CD4-positive, alpha-beta memory T cell (primary cell): Measurements from ENCODE around the gene NDUFA5. TPM values are rescaled to one million over a fixed set of nuclear protein-coding genes. Genes with fewer than 3 reads are reported as not detected.
A peak's percentile ranks its signal among the peaks of the same experiment; 100 is the strongest.
"Not testable (repeated sequence)": the region's sequence is repeated elsewhere in the genome, so short reads cannot be mapped to it uniquely, and the experiment has no call there.

Experiments
- CTCF ChIA-PET: fragments of 350-600 bp; sonication (Branson Sonifier 250); formaldehyde crosslinking; loops from one replicate; lab custom pipeline; 2021; ENCODE audit warnings: inconsistent platforms; ENCODE audit not compliant: partially characterized antibody; lab: Charles Lee
- POLR2A ChIA-PET: fragments of 350-600 bp; sonication (Branson Sonifier 250); formaldehyde crosslinking; loops from one replicate; lab custom pipeline; 2021; ENCODE audit not compliant: partially characterized antibody; lab: Charles Lee
- DNase-seq, 5 donors: peaks; one replicate each; pipeline versions ENCODE4 v3.0.0 to v3.0.0-alpha.2; 2020 to 2022; ENCODE audit warnings: mixed read lengths in 1 of 5
- H3K27ac ChIP-seq: one replicate; pipeline ENCODE4 v1.7.0; 2013; ENCODE audit warnings: low read depth, low read length
- H3K27me3 ChIP-seq: 2 replicates; pipeline ENCODE4 v1.7.0; 2013; ENCODE audit warnings: mild to moderate bottlenecking, low read length, moderate library complexity; ENCODE audit not compliant: insufficient read depth
- H3K36me3 ChIP-seq: 2 replicates; pipeline ENCODE4 v1.7.0; 2013; ENCODE audit warnings: mild to moderate bottlenecking, low read length, moderate library complexity; ENCODE audit not compliant: insufficient read depth
- H3K4me1 ChIP-seq: 2 replicates; pipeline ENCODE4 v1.7.0; 2013; ENCODE audit warnings: mild to moderate bottlenecking, low read length, moderate library complexity; ENCODE audit not compliant: insufficient read depth
- H3K4me3 ChIP-seq, 2 donors: one replicate each; pipeline ENCODE4 v1.7.0; 2013; ENCODE audit warnings: low read length in 2 of 2, mild to moderate bottlenecking in 1 of 2
- H3K9me3 ChIP-seq, 2 donors: one replicate each; pipeline ENCODE4 v1.7.0; 2013; ENCODE audit warnings: low read length in 2 of 2, control low read depth in 1 of 2; ENCODE audit not compliant: control insufficient read depth in 1 of 2
- H3K27ac Mint-ChIP-seq, 7 donors: one replicate each; pipeline ENCODE4 v1.8.0; 2020 to 2021; ENCODE audit warnings: mixed read lengths in 7 of 7, mild to moderate bottlenecking in 6 of 7, inconsistent platforms in 3 of 7, moderate library complexity in 3 of 7
- H3K27me3 Mint-ChIP-seq, 2 donors: one replicate each; pipeline ENCODE4 v1.8.0; 2020 to 2021; ENCODE audit warnings: mixed read lengths in 2 of 2
- H3K36me3 Mint-ChIP-seq, 2 donors: one replicate each; pipeline ENCODE4 v1.8.0; 2020 to 2021; ENCODE audit warnings: mixed read lengths in 2 of 2, inconsistent platforms in 1 of 2, mild to moderate bottlenecking in 1 of 2
- H3K4me1 Mint-ChIP-seq, 4 donors: one replicate each; pipeline ENCODE4 v1.8.0; 2020 to 2021; ENCODE audit warnings: mixed read lengths in 4 of 4, mild to moderate bottlenecking in 1 of 4
- H3K4me3 Mint-ChIP-seq, 8 donors: one replicate each; pipeline ENCODE4 v1.8.0; 2020 to 2021; ENCODE audit warnings: mixed read lengths in 8 of 8, mild to moderate bottlenecking in 7 of 8, moderate library complexity in 6 of 8, inconsistent platforms in 3 of 8
- H3K9me3 Mint-ChIP-seq, 8 donors: one replicate each; pipeline ENCODE4 v1.8.0; 2020 to 2021; ENCODE audit warnings: mixed read lengths in 8 of 8, mild to moderate bottlenecking in 5 of 8, inconsistent platforms in 3 of 8, moderate library complexity in 1 of 8
- intact Hi-C: fragments of 100-400 bp; cut with micrococcal nuclease; formaldehyde crosslinking; loops from one replicate; pipeline ENCODE4 v1.15.1; 2023
- polyA plus RNA-seq, 2 donors: library from polyadenylated mRNA; unstranded; fragments of 300-500 nt; fragmentation: Illumina TruSeq; gene quantifications; one replicate each; pipeline ENCODE4 v1.2.3, GENCODE V29; 2021
- total RNA-seq, 2 experiments: library from RNA; stranded (reverse); gene quantifications; one replicate each; pipeline ENCODE4 v1.2.3, GENCODE V29; 2021

The NDUFA5 gene
- total and polyA plus RNA-seq, 4 experiments from 2014 or later: 62.7 to 108 (median 72.4) TPM

GRCh38 chr7:123558289-123558874, 764 bp upstream of the NDUFA5 start:
- H3K4me1 Mint-ChIP-seq: peaks cover 0 to 13% (median 4%) of the 10 kb centered on the region in 4 donors
- Histone ChIP-seq H3K9me3 (no peaks in the 10 kb centered on the region), H3K27me3 (no peaks in the 10 kb centered on the region), H3K4me3 (peak overlapping the region; percentile 61 to 78), H3K27ac (peak overlapping the region; percentile 78), H3K4me1 (peaks cover 38% of the 10 kb centered on the region), H3K36me3 (peaks cover 9% of the 10 kb centered on the region)
- intact Hi-C loops: no loop called here
- ChIA-PET POLR2A (interaction anchor here (0.6 to 2.1 kb wide), 10 partner anchors 9 to 1371 kb away, joined by 3 to 37 read pairs (median 5); partner anchors contain the start of genes IQUB, POT1 and WASL), CTCF (interaction anchor here (0.9 to 3.8 kb wide), 5 partner anchors 19 to 191 kb away, joined by 4 to 24 read pairs (median 6); partner anchors contain the start of genes IQUB and WASL)
- no peaks in the 10 kb centered on the region for H3K27me3 Mint-ChIP-seq
- no peak overlapping the region for H3K4me3 Mint-ChIP-seq
- peaks cover 4 to 5% of the 10 kb centered on the region in 2 donors for H3K36me3 Mint-ChIP-seq
- peak overlapping the region in 1 of 7 donors; percentile 45 for H3K27ac Mint-ChIP-seq
- no peak for DNase-seq
- H3K9me3 Mint-ChIP-seq: no peaks in the 10 kb centered on the region

GRCh38 chr7:123557016-123557397, 611 bp downstream of the NDUFA5 start:
- peak overlapping the region; percentile 78 for H3K27ac ChIP-seq
- no peaks in the 10 kb centered on the region for H3K9me3 ChIP-seq
- H3K36me3 ChIP-seq: peaks cover 9% of the 10 kb centered on the region
- ChIA-PET POLR2A (interaction anchor here (0.9 to 1.9 kb wide), 5 partner anchors 15 to 192 kb away, joined by 3 to 37 read pairs (median 7); partner anchors contain the start of genes IQUB and WASL), CTCF (interaction anchor here (1.5 to 3.8 kb wide), 4 partner anchors 22 to 192 kb away, joined by 6 to 24 read pairs (median 8); partner anchors contain the start of genes IQUB and WASL)
- no peak for DNase-seq
- peaks cover 7 to 18% (median 12%) of the 10 kb centered on the region in 4 donors for H3K4me1 Mint-ChIP-seq
- H3K36me3 Mint-ChIP-seq: peaks cover 16 to 17% of the 10 kb centered on the region in 2 donors
- no peaks in the 10 kb centered on the region for H3K27me3 Mint-ChIP-seq
- peak overlapping the region; percentile 48 to 78 for H3K4me3 ChIP-seq
- intact Hi-C loops: loop anchor here (1.0 kb wide), 2 partner anchors 23 to 192 kb away; partner anchors contain the start of genes IQUB and WASL
- H3K9me3 Mint-ChIP-seq: peaks cover 0 to 3% (median 0%) of the 10 kb centered on the region in 8 donors
- H3K4me1 ChIP-seq: peaks cover 43% of the 10 kb centered on the region
- H3K27ac Mint-ChIP-seq: no peak overlapping the region
- H3K4me3 Mint-ChIP-seq: no peak overlapping the region
- no peaks in the 10 kb centered on the region for H3K27me3 ChIP-seq

GRCh38 chr7:123555484-123555883, 2.1 kb downstream of the NDUFA5 start:
- H3K36me3 ChIP-seq: peaks cover 9% of the 10 kb centered on the region
- H3K27me3 ChIP-seq: no peaks in the 10 kb centered on the region
- H3K27ac ChIP-seq: no peak overlapping the region
- no peak overlapping the region for H3K4me3 ChIP-seq
- DNase-seq: no peak
- Mint-ChIP-seq H3K9me3 (peaks cover 0 to 3% (median 0%) of the 10 kb centered on the region in 8 donors), H3K4me3 (no peak overlapping the region), H3K36me3 (peaks cover 20 to 23% of the 10 kb centered on the region in 2 donors), H3K27me3 (no peaks in the 10 kb centered on the region), H3K4me1 (peaks cover 10 to 21% (median 15%) of the 10 kb centered on the region in 4 donors), H3K27ac (no peak overlapping the region)
- H3K9me3 ChIP-seq: no peaks in the 10 kb centered on the region
- intact Hi-C loops: no loop called here
- H3K4me1 ChIP-seq: peaks cover 43% of the 10 kb centered on the region
- ChIA-PET CTCF (interaction anchor here (3.8 kb wide), 1 partner anchor 21 kb away, joined by 24 read pairs; the partner anchor contains the start of gene IQUB), POLR2A (no interaction called here)

- no peak overlapping the region for H3K27ac Mint-ChIP-seq
- H3K9me3 Mint-ChIP-seq: peaks cover 0 to 3% (median 0%) of the 10 kb centered on the region in 8 donors
- Histone ChIP-seq H3K27ac (no peak overlapping the region), H3K4me3 (no peak overlapping the region), H3K9me3 (no peaks in the 10 kb centered on the region), H3K27me3 (no peaks in the 10 kb centered on the region), H3K36me3 (peaks cover 17% of the 10 kb centered on the region), H3K4me1 (peaks cover 36% of the 10 kb centered on the region)
- ChIA-PET CTCF (interaction anchor here (1.3 to 1.8 kb wide), 2 partner anchors 13 to 59 kb away, joined by 3 to 7 read pairs; no protein-coding TSS in a partner anchor), POLR2A (interaction anchor here (0.9 to 1.2 kb wide), 2 partner anchors 14 to 18 kb away, joined by 3 to 5 read pairs; partner anchors contain the start of gene IQUB)
- H3K36me3 Mint-ChIP-seq: peaks cover 36 to 46% of the 10 kb centered on the region in 2 donors
- H3K27me3 Mint-ChIP-seq: no peaks in the 10 kb centered on the region
- H3K4me1 Mint-ChIP-seq: peaks cover 24 to 40% (median 28%) of the 10 kb centered on the region in 4 donors
- H3K4me3 Mint-ChIP-seq: no peak overlapping the region
- intact Hi-C loops: no loop called here
- no peak for DNase-seq
Observed at GRCh38 chr7:123553159-123553558, 4.5 kb downstream of the NDUFA5 start.

GRCh38 chr7:123552641-123553040, 5.0 kb downstream of the NDUFA5 start:
- Histone ChIP-seq H3K27ac (no peak overlapping the region), H3K4me1 (peaks cover 34% of the 10 kb centered on the region), H3K4me3 (no peak overlapping the region), H3K36me3 (peaks cover 17% of the 10 kb centered on the region), H3K9me3 (no peaks in the 10 kb centered on the region), H3K27me3 (no peaks in the 10 kb centered on the region)
- Mint-ChIP-seq H3K9me3 (peaks cover 0 to 3% (median 0%) of the 10 kb centered on the region in 8 donors), H3K36me3 (peaks cover 37 to 50% of the 10 kb centered on the region in 2 donors), H3K27me3 (no peaks in the 10 kb centered on the region), H3K27ac (peak overlapping the region in 1 of 7 donors; percentile 44), H3K4me3 (no peak overlapping the region), H3K4me1 (peaks cover 27 to 42% (median 30%) of the 10 kb centered on the region in 4 donors)
- DNase-seq: no peak
- ChIA-PET POLR2A (no interaction called here), CTCF (interaction anchor here (0.7 to 1.8 kb wide), 3 partner anchors 13 to 59 kb away, joined by 3 to 7 read pairs (median 3); no protein-coding TSS in a partner anchor)
- intact Hi-C loops: no loop called here

- H3K27me3 Mint-ChIP-seq, POLR2A ChIA-PET, H3K9me3 ChIP-seq, DNase-seq, H3K4me3 ChIP-seq, H3K4me3 Mint-ChIP-seq, H3K9me3 Mint-ChIP-seq, H3K27me3 ChIP-seq, H3K27ac ChIP-seq, intact Hi-C loops: not testable (repeated sequence)
- Mint-ChIP-seq H3K4me1 (peaks cover 31 to 47% (median 35%) of the 10 kb centered on the region in 4 donors), H3K36me3 (peaks cover 41 to 55% of the 10 kb centered on the region in 2 donors), H3K27ac (peak overlapping the region in 1 of 7 donors; percentile 84)
- Histone ChIP-seq H3K36me3 (peaks cover 17% of the 10 kb centered on the region), H3K4me1 (peaks cover 34% of the 10 kb centered on the region)
- CTCF ChIA-PET: interaction anchor here (0.7 to 1.8 kb wide), 3 partner anchors 12 to 58 kb away, joined by 3 to 7 read pairs (median 3); no protein-coding TSS in a partner anchor
Observed at GRCh38 chr7:123552134-123552533, 5.5 kb downstream of the NDUFA5 start.

- Histone ChIP-seq H3K27ac (no peak overlapping the region), H3K4me1 (peaks cover 5% of the 10 kb centered on the region), H3K4me3 (no peak overlapping the region), H3K9me3 (no peaks in the 10 kb centered on the region), H3K27me3 (no peaks in the 10 kb centered on the region), H3K36me3 (peaks cover 8% of the 10 kb centered on the region)
- H3K4me1 Mint-ChIP-seq: peaks cover 33 to 51% (median 40%) of the 10 kb centered on the region in 4 donors
- H3K27ac Mint-ChIP-seq: peak overlapping the region in 4 of 7 donors; percentile 5 to 77 (median 22)
- H3K9me3 Mint-ChIP-seq: peaks cover 0 to 3% (median 0%) of the 10 kb centered on the region in 8 donors
- H3K27me3 Mint-ChIP-seq: no peaks in the 10 kb centered on the region
- DNase-seq: no peak
- ChIA-PET CTCF (interaction anchor here (1.6 to 2.7 kb wide), 3 partner anchors 9 to 54 kb away, joined by 5 to 8 read pairs (median 5); no protein-coding TSS in a partner anchor), POLR2A (interaction anchor here (1.0 kb wide), 1 partner anchor 10 kb away, joined by 3 read pairs; the partner anchor contains the start of gene NDUFA5)
- no peak overlapping the region for H3K4me3 Mint-ChIP-seq
- intact Hi-C loops: no loop called here
- peaks cover 45 to 63% of the 10 kb centered on the region in 2 donors for H3K36me3 Mint-ChIP-seq
Observed at GRCh38 chr7:123548406-123548805, 9.2 kb downstream of the NDUFA5 start.
